AG04450 (cell line): ENCODE data around the gene CPNE8. TPM values are rescaled to one million over a fixed set of nuclear protein-coding genes. Genes with fewer than 3 reads are reported as not detected.

ENCODE experiments used
- CTCF ChIA-PET: fragments of 300-600, 350-600 bp; formaldehyde crosslinking; extraction: SDS; loops from one replicate; lab custom pipeline; 2022; ENCODE audit warnings: antibody characterized with exemption, inconsistent platforms; lab: Charles Lee
- POLR2A ChIA-PET: fragments of 350-600 bp; formaldehyde crosslinking; extraction: SDS; loops from one replicate; lab custom pipeline; 2021; ENCODE audit warnings: antibody characterized with exemption, inconsistent platforms; lab: Yijun Ruan, JAX
- DNase-seq: peaks from one replicate; pipeline ENCODE4 v3.0.0-alpha.2; 2011; ENCODE audit warnings: low read depth, low spot score
- H3K27ac ChIP-seq: one replicate; pipeline ENCODE4 v1.5.1; 2012; ENCODE audit warnings: low read depth, low read length, control low read depth
- H3K27me3 ChIP-seq: one replicate; pipeline ENCODE4 v1.6.0; 2012; ENCODE audit warnings: low read length; ENCODE audit not compliant: control insufficient read depth, insufficient read depth
- H3K4me3 ChIP-seq: 2 replicates; pipeline ENCODE4 v1.5.1; 2011; ENCODE audit warnings: mild to moderate bottlenecking, low read depth, low read length, control low read depth
- H3K9me3 ChIP-seq: 2 replicates; pipeline ENCODE4 v1.5.1; 2012; ENCODE audit warnings: low read length; ENCODE audit not compliant: control insufficient read depth, insufficient read depth
- polyA plus RNA-seq: library from polyadenylated mRNA; depleted of rRNA; stranded (reverse); fragments of >200 nt; gene quantifications from 2 replicates; pipeline ENCODE4 v1.2.3, GENCODE V29; 2011
- TF ChIP-seq, protein P1 (sequence below): IDR thresholded peaks from 2 replicates; pipeline ENCODE4 v1.5.1; 2011; ENCODE audit warnings: low read depth, low read length, control low read depth, inconsistent platforms

Gene CPNE8
- polyA plus RNA-seq, 1 experiment = 0.02 TPM

DNA sequence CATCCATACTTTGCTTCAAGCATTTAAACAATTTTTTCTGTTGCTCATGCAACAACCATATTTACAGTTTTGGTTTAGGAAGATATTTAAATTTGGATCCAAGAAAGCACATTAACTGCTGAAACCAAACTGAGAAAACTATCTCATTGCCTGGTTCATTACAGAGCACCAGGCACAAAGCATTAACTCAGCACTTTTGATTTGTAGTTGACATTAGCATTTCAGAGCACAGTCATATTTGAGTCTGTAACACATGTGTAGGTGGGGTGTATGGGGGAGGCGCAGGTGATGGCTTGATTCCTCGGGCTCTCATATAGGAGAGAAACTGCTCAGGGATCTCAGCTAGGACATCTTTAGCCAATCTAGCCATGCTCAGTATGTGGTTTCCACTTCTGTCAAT, 251.7 kb downstream of the CPNE8 start:
- ChIA-PET CTCF (no interaction called here), POLR2A (no interaction called here)
- no peak for DNase-seq
- peaks cover 11% of the 10 kb centered on the region for H3K9me3 ChIP-seq
- H3K27me3 ChIP-seq = no peaks in the 10 kb centered on the region
- H3K27ac ChIP-seq = no peak overlapping the region
- no peak overlapping the region for H3K4me3 ChIP-seq
- TF ChIP-seq, protein P1, sequence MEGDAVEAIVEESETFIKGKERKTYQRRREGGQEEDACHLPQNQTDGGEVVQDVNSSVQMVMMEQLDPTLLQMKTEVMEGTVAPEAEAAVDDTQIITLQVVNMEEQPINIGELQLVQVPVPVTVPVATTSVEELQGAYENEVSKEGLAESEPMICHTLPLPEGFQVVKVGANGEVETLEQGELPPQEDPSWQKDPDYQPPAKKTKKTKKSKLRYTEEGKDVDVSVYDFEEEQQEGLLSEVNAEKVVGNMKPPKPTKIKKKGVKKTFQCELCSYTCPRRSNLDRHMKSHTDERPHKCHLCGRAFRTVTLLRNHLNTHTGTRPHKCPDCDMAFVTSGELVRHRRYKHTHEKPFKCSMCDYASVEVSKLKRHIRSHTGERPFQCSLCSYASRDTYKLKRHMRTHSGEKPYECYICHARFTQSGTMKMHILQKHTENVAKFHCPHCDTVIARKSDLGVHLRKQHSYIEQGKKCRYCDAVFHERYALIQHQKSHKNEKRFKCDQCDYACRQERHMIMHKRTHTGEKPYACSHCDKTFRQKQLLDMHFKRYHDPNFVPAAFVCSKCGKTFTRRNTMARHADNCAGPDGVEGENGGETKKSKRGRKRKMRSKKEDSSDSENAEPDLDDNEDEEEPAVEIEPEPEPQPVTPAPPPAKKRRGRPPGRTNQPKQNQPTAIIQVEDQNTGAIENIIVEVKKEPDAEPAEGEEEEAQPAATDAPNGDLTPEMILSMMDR = no peak

DNA sequence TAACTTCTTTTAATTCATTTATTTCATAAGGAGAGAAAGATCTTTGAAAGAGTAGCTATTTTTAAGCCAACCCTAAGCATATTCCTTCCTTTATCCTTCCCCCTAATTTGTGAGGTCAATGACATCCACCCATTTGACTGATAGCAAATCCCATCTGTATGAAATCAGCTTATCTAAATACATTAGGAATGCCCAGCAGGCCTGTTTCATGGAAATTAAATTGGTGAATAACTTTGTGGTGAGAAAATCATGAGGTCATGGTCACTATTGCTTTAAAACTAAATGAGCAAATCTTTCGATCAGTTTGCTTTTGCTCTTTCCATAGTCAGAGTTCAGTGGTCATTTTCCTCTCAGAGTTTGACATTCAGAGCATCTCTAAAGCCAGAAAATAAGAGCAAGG, 256.6 kb downstream of the CPNE8 start:
- ChIA-PET CTCF (no interaction called here), POLR2A (no interaction called here)
- no peak overlapping the region for H3K4me3 ChIP-seq
- H3K27me3 ChIP-seq = no peaks in the 10 kb centered on the region
- no peak for DNase-seq
- peaks cover 3% of the 10 kb centered on the region; the same call in 1 of the 2 replicates for H3K9me3 ChIP-seq
- TF ChIP-seq, protein P1 = no peak
- no peak overlapping the region for H3K27ac ChIP-seq

DNA sequence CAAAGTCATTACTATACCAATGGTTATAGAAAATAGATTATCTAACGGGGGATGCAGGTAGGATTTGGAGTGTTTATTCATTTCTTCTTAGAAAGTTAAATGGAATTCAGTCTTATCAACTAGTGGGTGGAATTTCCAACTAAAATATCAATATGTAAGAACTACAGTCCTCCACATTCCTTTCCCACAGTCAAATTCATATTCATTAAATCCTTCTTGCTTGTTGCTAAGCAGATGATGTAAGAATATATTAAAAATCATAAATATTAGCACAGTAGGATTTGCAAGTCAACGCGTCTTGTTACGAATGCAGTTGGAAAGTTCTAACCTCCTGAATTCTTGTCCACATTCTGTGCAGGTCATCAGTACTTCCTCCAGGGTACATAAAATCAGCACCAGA, 259.2 kb downstream of the CPNE8 start:
- DNase-seq = no peak
- no peaks in the 10 kb centered on the region for H3K27me3 ChIP-seq
- H3K9me3 ChIP-seq = peaks cover 3% of the 10 kb centered on the region; the same call in 1 of the 2 replicates
- POLR2A ChIA-PET = no interaction called here
- TF ChIP-seq, protein P1 = no peak
- CTCF ChIA-PET = no interaction called here
- H3K27ac ChIP-seq = no peak overlapping the region
- H3K4me3 ChIP-seq = no peak overlapping the region

- TF ChIP-seq, protein P1 = no peak
- POLR2A ChIA-PET = no interaction called here
- no peak overlapping the region for H3K4me3 ChIP-seq
- CTCF ChIA-PET = no interaction called here
- H3K9me3 ChIP-seq = peaks cover 16% of the 10 kb centered on the region; the same call in 1 of the 2 replicates
- DNase-seq = no peak
- no peak overlapping the region for H3K27ac ChIP-seq
- H3K27me3 ChIP-seq = no peaks in the 10 kb centered on the region
These were observed 265.8 kb downstream of the CPNE8 start for GRCh38 chr12:38639625-38640024.

DNA sequence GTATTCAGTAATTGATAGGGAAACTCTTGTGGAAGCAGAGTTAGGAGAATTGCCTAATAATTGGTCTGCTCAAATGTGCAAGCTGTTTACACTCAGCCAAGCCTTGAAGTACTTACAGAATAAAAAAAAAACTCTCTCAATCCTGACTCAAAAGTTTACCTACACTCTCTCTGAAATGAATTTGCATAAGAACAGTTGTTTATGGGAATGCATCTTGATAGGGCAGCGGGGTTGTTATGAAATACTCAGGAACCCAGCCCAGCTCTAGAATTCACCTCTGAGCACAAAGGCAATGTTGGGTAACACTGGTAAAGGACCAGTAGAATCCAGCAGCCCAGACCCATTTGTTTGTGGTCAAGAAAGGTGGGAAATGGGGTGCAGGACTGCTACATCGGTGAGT, 267.0 kb downstream of the CPNE8 start:
- Histone ChIP-seq H3K4me3 (no peak overlapping the region), H3K27ac (no peak overlapping the region), H3K27me3 (no peaks in the 10 kb centered on the region), H3K9me3 (peaks cover 16% of the 10 kb centered on the region; the same call in 1 of the 2 replicates)
- TF ChIP-seq, protein P1 = no peak
- ChIA-PET POLR2A (no interaction called here), CTCF (no interaction called here)
- no peak for DNase-seq
